ENCODE data around the gene WDR33. TPM values are rescaled to one million over a fixed set of nuclear protein-coding genes. Genes with fewer than 3 reads are reported as not detected.

Gene WDR33
- total RNA-seq, 2 donors from 2014 or later = 34.9 to 55.6 TPM

DNA sequence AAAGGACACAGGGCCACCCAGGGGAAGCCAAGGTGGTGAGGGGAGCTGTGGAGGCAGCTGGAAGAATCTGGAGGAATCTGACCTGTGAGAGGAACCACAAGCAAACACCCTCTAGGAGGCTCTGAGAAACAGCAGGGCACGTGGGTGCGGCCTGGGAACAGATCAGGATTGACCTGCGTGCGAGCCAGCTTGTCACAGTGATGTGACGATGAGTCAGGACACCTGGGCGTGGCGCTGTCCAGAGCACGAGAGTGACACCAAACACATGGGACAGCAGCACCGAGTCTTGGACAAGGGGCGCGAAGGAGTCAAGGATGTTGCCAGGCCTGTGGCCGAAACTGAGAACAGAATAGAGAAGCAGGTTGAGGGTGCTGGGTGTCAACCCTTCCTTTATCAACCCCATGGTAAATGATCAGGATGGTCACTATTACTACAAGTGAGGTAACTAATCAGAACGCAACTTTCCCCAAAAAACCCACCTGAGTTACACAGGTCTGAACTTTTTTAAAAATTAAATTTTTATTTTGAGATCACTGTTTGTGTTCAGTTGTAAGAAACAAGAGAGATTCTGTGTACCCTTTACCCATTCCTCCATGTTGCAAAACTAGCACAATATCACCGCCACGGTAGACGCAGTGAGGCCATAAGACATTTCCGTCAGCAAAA lies 110.3 kb downstream of the WDR33 start:
- ATAC-seq (ENCODE audit: insufficient number of reproducible peaks, low FRiP score, low read depth) (peak; percentile 6), DNase-seq (ENCODE audit: low spot score) (no peak)
- TF ChIP-seq, protein P1, sequence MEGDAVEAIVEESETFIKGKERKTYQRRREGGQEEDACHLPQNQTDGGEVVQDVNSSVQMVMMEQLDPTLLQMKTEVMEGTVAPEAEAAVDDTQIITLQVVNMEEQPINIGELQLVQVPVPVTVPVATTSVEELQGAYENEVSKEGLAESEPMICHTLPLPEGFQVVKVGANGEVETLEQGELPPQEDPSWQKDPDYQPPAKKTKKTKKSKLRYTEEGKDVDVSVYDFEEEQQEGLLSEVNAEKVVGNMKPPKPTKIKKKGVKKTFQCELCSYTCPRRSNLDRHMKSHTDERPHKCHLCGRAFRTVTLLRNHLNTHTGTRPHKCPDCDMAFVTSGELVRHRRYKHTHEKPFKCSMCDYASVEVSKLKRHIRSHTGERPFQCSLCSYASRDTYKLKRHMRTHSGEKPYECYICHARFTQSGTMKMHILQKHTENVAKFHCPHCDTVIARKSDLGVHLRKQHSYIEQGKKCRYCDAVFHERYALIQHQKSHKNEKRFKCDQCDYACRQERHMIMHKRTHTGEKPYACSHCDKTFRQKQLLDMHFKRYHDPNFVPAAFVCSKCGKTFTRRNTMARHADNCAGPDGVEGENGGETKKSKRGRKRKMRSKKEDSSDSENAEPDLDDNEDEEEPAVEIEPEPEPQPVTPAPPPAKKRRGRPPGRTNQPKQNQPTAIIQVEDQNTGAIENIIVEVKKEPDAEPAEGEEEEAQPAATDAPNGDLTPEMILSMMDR (IDR thresholded peaks at IDR 0.05) = no peak
- H3K36me3 ChIP-seq = no peaks in the 10 kb centered on the region
- peak overlapping the region; percentile 85 to 96 for H3K27ac ChIP-seq
- H3K9me3 ChIP-seq = no peaks in the 10 kb centered on the region
- peak overlapping the region; percentile 84 for H3K4me3 ChIP-seq
- peaks cover 25 to 48% of the 10 kb centered on the region in 2 donors for H3K4me1 ChIP-seq (ENCODE audit: control insufficient read depth in 1 of 2, low read depth in 2 of 2)
- no peaks in the 10 kb centered on the region for H3K27me3 ChIP-seq (replicated peaks; ENCODE audit: insufficient read depth)

DNA sequence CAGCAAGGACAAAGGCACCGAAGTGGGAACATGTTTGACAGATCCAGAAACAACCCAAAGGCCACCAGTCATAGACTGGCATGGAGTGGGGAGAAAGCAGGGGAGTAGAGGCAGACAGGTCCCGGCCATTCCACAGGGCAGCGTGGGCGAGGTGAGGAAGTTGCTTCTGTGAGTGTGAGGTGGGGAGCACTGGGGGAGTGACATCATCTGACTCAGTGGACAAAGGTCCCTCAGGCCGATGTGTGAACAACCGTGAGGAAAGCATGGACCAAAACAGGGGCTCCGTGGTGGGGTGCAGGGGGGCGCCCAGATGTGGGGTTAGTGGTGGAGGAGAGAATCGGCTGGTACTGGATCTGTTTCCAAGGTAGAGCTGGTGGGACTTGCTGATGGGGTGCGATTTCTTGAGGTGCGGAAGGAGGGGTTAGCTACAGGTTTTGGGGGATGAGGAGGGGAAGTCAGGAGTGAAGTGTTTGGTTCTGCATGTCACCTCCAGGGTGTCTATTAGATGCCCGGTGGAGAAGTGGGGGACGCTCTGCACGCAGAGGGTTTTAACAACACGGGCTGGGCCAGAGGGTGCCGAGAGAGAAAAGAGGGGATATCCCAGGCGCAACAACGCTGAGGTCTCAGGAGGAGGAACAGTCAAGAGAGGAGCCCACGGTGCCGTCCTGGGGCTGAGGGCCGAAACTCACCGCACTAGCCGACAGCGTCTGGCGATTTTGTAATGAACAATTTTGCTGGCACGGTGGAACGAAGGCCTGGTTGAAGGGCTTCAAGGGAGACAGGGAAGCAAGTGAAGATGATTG lies 112.2 kb downstream of the WDR33 start:
- TF ChIP-seq, protein P1 (IDR thresholded peaks at IDR 0.05) = no peak
- Histone ChIP-seq H3K9me3 (no peaks in the 10 kb centered on the region), H3K4me1 (ENCODE audit: control insufficient read depth in 1 of 2, low read depth in 2 of 2) (peaks cover 17 to 42% of the 10 kb centered on the region in 2 donors), H3K36me3 (no peaks in the 10 kb centered on the region), H3K27me3 (replicated peaks; ENCODE audit: insufficient read depth) (no peaks in the 10 kb centered on the region), H3K4me3 (no peak overlapping the region), H3K27ac (no peak overlapping the region)
- DNase-seq (ENCODE audit: low spot score) = no peak
- ATAC-seq (ENCODE audit: insufficient number of reproducible peaks, low FRiP score, low read depth) = no peak

DNA sequence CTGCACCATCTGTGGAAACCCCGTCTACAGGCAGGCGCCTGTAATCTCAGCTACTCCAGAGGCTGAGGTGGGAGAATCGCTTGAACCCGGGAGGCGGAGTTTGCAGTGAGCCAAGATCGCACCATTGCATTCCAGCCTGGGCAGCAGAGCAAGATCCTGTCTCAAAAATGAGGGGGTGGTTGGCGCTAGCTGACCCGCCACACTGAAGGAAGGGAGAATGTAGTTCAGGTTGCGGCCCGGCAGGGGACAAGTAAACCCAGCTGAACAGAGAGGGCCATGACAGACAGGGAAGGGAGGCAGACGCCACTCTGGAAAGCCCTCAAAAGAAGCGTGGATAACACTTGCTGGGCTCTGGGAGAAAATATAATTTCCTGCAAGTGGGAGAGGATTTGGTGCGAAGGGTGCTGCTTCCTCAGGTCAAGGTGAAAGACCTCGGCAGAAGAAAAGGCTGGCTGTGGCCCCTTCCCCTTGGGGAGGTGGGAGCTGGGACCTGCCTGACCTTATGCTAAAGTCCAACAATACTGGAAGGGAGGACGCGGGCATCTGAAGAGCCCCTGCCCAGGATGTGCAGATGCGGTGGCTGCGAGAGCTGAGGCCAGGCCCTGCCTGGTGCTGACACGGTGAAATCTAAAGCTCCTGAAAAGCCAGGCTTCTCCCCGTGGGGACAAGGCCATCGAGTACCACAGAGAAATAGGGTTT lies 113.3 kb downstream of the WDR33 start:
- TF ChIP-seq, protein P1 (IDR thresholded peaks at IDR 0.05) = no peak
- no peak overlapping the region for H3K27ac ChIP-seq
- ATAC-seq (ENCODE audit: insufficient number of reproducible peaks, low FRiP score, low read depth) (no peak), DNase-seq (ENCODE audit: low spot score) (no peak)
- H3K27me3 ChIP-seq (replicated peaks; ENCODE audit: insufficient read depth) = no peaks in the 10 kb centered on the region
- H3K9me3 ChIP-seq = no peaks in the 10 kb centered on the region
- H3K36me3 ChIP-seq = no peaks in the 10 kb centered on the region
- peaks cover 6 to 31% of the 10 kb centered on the region in 2 donors for H3K4me1 ChIP-seq (ENCODE audit: control insufficient read depth in 1 of 2, low read depth in 2 of 2)
- no peak overlapping the region for H3K4me3 ChIP-seq

DNA sequence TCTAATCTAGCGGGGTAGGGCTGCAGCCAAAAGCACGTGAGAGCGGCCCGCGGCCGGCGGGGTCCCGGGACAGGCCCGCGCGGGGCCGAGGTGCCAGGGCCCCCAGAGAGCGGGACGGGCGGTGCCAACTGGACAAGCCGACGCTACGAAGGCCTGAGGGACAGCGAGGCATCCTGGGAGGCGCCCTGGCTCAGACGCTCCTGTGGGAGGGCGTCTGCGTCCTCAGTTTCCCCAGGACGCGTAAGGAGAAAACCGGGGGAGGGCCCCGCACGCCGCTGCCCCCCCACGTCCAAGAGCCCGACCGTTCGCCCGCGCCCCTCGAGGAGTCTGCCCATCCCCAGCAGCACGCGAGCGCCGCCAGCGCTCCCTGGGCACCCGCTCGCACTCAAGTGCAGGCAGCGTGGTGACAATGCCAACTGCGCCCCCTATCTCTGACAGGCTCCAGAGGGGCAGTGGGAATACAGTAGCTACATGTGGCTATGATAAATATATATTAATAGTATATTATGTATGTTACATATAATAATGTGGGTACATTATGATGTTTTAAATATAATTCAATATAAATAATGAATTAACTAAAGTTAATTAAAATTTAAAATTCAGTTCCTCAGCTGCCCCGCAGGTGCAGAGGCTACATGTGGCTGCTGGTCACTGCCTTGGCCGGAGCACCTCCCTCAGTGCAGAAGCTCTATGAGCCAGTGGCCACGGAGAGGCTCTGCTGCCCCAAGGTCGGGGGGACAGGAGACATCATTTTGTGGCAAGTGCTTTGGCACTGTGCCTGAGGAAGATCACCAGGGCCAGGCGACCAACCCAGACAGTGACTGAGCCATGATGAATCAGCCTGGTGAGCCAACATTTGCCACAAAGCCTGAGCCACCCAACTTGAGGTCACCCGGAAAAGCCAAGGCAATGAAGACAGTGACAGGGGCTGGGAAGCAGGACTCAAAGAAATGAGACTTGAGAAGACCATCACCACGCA lies 115.2 kb downstream of the WDR33 start:
- Histone ChIP-seq H3K4me1 (ENCODE audit: control insufficient read depth in 1 of 2, low read depth in 2 of 2) (peaks cover 3 to 23% of the 10 kb centered on the region in 2 donors), H3K36me3 (no peaks in the 10 kb centered on the region), H3K4me3 (peak overlapping the region; percentile 74), H3K27me3 (replicated peaks; ENCODE audit: insufficient read depth) (no peaks in the 10 kb centered on the region), H3K9me3 (peaks cover 4% of the 10 kb centered on the region), H3K27ac (peak overlapping the region; percentile 86 to 90)
- DNase-seq (ENCODE audit: low spot score) (no peak), ATAC-seq (ENCODE audit: insufficient number of reproducible peaks, low FRiP score, low read depth) (peak; percentile 41)
- TF ChIP-seq, protein P1 (IDR thresholded peaks at IDR 0.05) = peak; percentile 58
